Liver (tissue), 9 donors: ENCODE results near the gene ORC4. TPM values are rescaled to one million over a fixed set of nuclear protein-coding genes. Genes with fewer than 3 reads are reported as not detected.
"Not testable (repeated sequence)": the region's sequence is repeated elsewhere in the genome, so short reads cannot be mapped to it uniquely, and the experiment has no call there.

Source experiments
- DNase-seq: peaks from one replicate; pipeline ENCODE4 v3.0.0-alpha.2; 2017; ENCODE audit warnings: low spot score
- H3K27ac ChIP-seq, 2 donors: one replicate each; pipeline ENCODE4 v1.7.0; 2013; ENCODE audit warnings: inconsistent platforms in 2 of 2, low read length in 2 of 2, control low read depth in 1 of 2, low read depth in 1 of 2, mild to moderate bottlenecking in 1 of 2
- H3K27me3 ChIP-seq, 4 donors: one replicate each; pipeline versions ENCODE4 v1.6.1 to v1.7.0; 2013; ENCODE audit warnings: low read length in 3 of 4, inconsistent platforms in 1 of 4, mild to moderate bottlenecking in 1 of 4, moderate library complexity in 1 of 4; ENCODE audit not compliant: control insufficient read depth in 4 of 4, insufficient read depth in 4 of 4
- H3K36me3 ChIP-seq, 4 donors: one replicate each; pipeline versions ENCODE4 v1.6.1 to v1.7.0; 2013; ENCODE audit warnings: low read length in 3 of 4, mild to moderate bottlenecking in 3 of 4, low read depth in 1 of 4, moderate library complexity in 1 of 4; ENCODE audit not compliant: control insufficient read depth in 4 of 4, insufficient read depth in 3 of 4
- H3K4me1 ChIP-seq, 4 donors: one replicate each; pipeline versions ENCODE4 v1.6.1 to v1.7.0; 2013; ENCODE audit warnings: low read length in 3 of 4, mild to moderate bottlenecking in 3 of 4, moderate library complexity in 1 of 4; ENCODE audit not compliant: control insufficient read depth in 4 of 4, insufficient read depth in 4 of 4
- H3K4me3 ChIP-seq, 3 donors: one replicate each; pipeline versions ENCODE4 v1.6.1 to v1.7.0; 2013; ENCODE audit warnings: low read length in 3 of 3, control low read depth in 1 of 3, low read depth in 1 of 3, mild to moderate bottlenecking in 1 of 3
- H3K9ac ChIP-seq, 2 donors: one replicate each; pipeline ENCODE4 v1.7.0; 2013; ENCODE audit warnings: low read length in 2 of 2, mild to moderate bottlenecking in 2 of 2, moderate library complexity in 2 of 2, control low read depth in 1 of 2, low read depth in 1 of 2
- H3K9me3 ChIP-seq, 4 donors: one replicate each; pipeline versions ENCODE4 v1.6.1 to v1.7.0; 2013; ENCODE audit warnings: low read length in 3 of 4; ENCODE audit not compliant: control insufficient read depth in 4 of 4
- EGR1 ChIP-seq, 2 donors: IDR thresholded peaks; 2 replicates each; pipeline ENCODE4 v1.6.1; 2016 to 2018; ENCODE audit warnings: antibody characterized with exemption in 2 of 2, low read depth in 2 of 2
- FOXA1 ChIP-seq: IDR thresholded peaks from 2 replicates; pipeline ENCODE4 v1.6.1; 2016; ENCODE audit warnings: antibody characterized with exemption
- FOXA2 ChIP-seq: IDR thresholded peaks from 2 replicates; pipeline ENCODE4 v1.6.1; 2016; ENCODE audit warnings: antibody characterized with exemption
- GABPA ChIP-seq, 2 donors: IDR thresholded peaks in 1 of 2; conservative IDR thresholded peaks in 1 of 2; 2 replicates each; pipeline ENCODE4 v1.6.1; 2016; ENCODE audit warnings: antibody characterized with exemption in 2 of 2, mild to moderate bottlenecking in 1 of 2, moderate library complexity in 1 of 2
- HNF4A ChIP-seq, 2 donors: conservative IDR thresholded peaks; 2 replicates each; pipeline ENCODE4 v1.6.1; 2016; ENCODE audit warnings: antibody characterized with exemption in 2 of 2, mild to moderate bottlenecking in 2 of 2
- HNF4G ChIP-seq: IDR thresholded peaks from 2 replicates; pipeline ENCODE4 v1.6.1; 2016; ENCODE audit warnings: antibody characterized with exemption
- JUND ChIP-seq, 2 donors: IDR thresholded peaks; 2 replicates each; pipeline ENCODE4 v1.6.1; 2016; ENCODE audit warnings: antibody characterized with exemption in 2 of 2
- RXRA ChIP-seq, 2 donors: IDR thresholded peaks; 2 replicates each; pipeline ENCODE4 v1.6.1; 2017 to 2018; ENCODE audit warnings: antibody characterized with exemption in 2 of 2, mild to moderate bottlenecking in 1 of 2
- TAF1 ChIP-seq: conservative IDR thresholded peaks from 2 replicates; pipeline ENCODE4 v1.6.1; 2016; ENCODE audit warnings: antibody characterized with exemption, mild to moderate bottlenecking
- YY1 ChIP-seq: IDR thresholded peaks from 2 replicates; pipeline ENCODE4 v1.6.1; 2016; ENCODE audit warnings: antibody characterized with exemption, mild to moderate bottlenecking
- WGBS: extraction: QIAGEN DNeasy Blood & Tissue Kit; methylation state at CpG from one replicate; pipeline ENCODE4 v1.1.7; 2013; 5-methylcytosine and 5-hydroxymethylcytosine counted together
- polyA plus RNA-seq, 2 donors: library from polyadenylated mRNA; stranded (reverse) in 1 of 2; unstranded in 1 of 2; fragments of 200-250 nt in 1 of 2; fragments of >200 nt in 1 of 2; fragmentation: Nextera tagmentation in 1 of 2; extraction: Ambion mirVana in 1 of 2; gene quantifications; one replicate each; pipeline versions ENCODE4 v1.2.1 to v1.2.3, GENCODE V29; 2013 to 2015
- total RNA-seq, 2 donors: library from RNA; depleted of rRNA; stranded (reverse); fragments of >200 nt; gene quantifications; one replicate each; pipeline ENCODE4 v1.2.3, GENCODE V29; 2014
- TF ChIP-seq, protein P1 (sequence below): IDR thresholded peaks from 2 replicates; pipeline ENCODE4 v1.6.1; 2016; ENCODE audit warnings: antibody characterized with exemption
- TF ChIP-seq, protein P2 (sequence below): IDR thresholded peaks from 2 replicates; pipeline ENCODE4 v1.6.1; 2016; ENCODE audit warnings: antibody characterized with exemption, mild to moderate bottlenecking
- TF ChIP-seq, protein P3 (sequence below): IDR thresholded peaks from 2 replicates; pipeline ENCODE4 v1.6.1; 2016; ENCODE audit warnings: antibody characterized with exemption
- TF ChIP-seq, protein P4 (sequence below): IDR thresholded peaks from 2 replicates; pipeline ENCODE4 v1.6.1; 2016; ENCODE audit warnings: antibody characterized with exemption
- donor health status: healthy.
- donor health status: healthy.
- donor health status: healthy.
- donor health status: healthy.
- donor health status: healthy.

ORC4 gene
- total and polyA plus RNA-seq, 4 donors, result 9.7 to 50.2 (median 23.3) TPM

DNA sequence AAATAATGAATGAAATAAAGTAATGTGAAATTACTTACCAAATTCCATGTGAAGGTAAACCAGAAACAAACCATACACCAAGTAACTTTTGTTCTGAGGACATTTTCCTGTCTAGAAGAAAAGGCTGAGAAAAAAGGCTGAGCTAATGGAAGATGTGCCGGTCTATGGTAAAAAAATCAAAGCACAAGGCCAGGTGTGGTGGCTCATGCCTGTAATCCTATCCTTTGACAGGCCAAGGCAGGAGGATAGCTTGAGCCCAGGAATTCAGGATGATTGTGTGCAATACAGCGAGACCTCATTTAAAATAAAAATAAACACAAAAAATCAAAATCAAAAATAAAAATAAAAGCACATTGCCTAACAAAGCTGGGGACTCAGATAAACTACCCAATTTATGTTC is 6.7 kb downstream of the ORC4 start:
- Histone ChIP-seq H3K36me3 (no peaks in the 10 kb centered on the region), H3K27me3 (no peaks in the 10 kb centered on the region), H3K4me3 (no peak overlapping the region), H3K27ac (no peak overlapping the region), H3K9ac (no peak overlapping the region), H3K9me3 (no peaks in the 10 kb centered on the region), H3K4me1 (peaks cover 0 to 16% (median 2%) of the 10 kb centered on the region in 4 donors)
- no peak for TF ChIP-seq FOXA2
- TF ChIP-seq TAF1, result no peak
- TF ChIP-seq, protein P1, sequence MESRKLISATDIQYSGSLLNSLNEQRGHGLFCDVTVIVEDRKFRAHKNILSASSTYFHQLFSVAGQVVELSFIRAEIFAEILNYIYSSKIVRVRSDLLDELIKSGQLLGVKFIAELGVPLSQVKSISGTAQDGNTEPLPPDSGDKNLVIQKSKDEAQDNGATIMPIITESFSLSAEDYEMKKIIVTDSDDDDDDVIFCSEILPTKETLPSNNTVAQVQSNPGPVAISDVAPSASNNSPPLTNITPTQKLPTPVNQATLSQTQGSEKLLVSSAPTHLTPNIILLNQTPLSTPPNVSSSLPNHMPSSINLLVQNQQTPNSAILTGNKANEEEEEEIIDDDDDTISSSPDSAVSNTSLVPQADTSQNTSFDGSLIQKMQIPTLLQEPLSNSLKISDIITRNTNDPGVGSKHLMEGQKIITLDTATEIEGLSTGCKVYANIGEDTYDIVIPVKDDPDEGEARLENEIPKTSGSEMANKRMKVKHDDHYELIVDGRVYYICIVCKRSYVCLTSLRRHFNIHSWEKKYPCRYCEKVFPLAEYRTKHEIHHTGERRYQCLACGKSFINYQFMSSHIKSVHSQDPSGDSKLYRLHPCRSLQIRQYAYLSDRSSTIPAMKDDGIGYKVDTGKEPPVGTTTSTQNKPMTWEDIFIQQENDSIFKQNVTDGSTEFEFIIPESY, result no peak
- TF ChIP-seq HNF4A (conservative IDR thresholded peaks at IDR 0.05), result no peak
- TF ChIP-seq GABPA (IDR thresholded peaks at IDR 0.05 in 1 of 2, conservative IDR thresholded peaks at IDR 0.05 in 1 of 2), result no peak
- TF ChIP-seq HNF4G, result no peak
- TF ChIP-seq JUND (IDR thresholded peaks at IDR 0.05), result no peak
- TF ChIP-seq, protein P2, sequence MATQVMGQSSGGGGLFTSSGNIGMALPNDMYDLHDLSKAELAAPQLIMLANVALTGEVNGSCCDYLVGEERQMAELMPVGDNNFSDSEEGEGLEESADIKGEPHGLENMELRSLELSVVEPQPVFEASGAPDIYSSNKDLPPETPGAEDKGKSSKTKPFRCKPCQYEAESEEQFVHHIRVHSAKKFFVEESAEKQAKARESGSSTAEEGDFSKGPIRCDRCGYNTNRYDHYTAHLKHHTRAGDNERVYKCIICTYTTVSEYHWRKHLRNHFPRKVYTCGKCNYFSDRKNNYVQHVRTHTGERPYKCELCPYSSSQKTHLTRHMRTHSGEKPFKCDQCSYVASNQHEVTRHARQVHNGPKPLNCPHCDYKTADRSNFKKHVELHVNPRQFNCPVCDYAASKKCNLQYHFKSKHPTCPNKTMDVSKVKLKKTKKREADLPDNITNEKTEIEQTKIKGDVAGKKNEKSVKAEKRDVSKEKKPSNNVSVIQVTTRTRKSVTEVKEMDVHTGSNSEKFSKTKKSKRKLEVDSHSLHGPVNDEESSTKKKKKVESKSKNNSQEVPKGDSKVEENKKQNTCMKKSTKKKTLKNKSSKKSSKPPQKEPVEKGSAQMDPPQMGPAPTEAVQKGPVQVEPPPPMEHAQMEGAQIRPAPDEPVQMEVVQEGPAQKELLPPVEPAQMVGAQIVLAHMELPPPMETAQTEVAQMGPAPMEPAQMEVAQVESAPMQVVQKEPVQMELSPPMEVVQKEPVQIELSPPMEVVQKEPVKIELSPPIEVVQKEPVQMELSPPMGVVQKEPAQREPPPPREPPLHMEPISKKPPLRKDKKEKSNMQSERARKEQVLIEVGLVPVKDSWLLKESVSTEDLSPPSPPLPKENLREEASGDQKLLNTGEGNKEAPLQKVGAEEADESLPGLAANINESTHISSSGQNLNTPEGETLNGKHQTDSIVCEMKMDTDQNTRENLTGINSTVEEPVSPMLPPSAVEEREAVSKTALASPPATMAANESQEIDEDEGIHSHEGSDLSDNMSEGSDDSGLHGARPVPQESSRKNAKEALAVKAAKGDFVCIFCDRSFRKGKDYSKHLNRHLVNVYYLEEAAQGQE, result no peak
- TF ChIP-seq YY1, result no peak
- no peak for TF ChIP-seq RXRA (IDR thresholded peaks at IDR 0.05)
- TF ChIP-seq EGR1 (IDR thresholded peaks at IDR 0.05; ENCODE audit: low read depth in 2 of 2), result no peak
- TF ChIP-seq FOXA1, result no peak
- TF ChIP-seq, protein P3, sequence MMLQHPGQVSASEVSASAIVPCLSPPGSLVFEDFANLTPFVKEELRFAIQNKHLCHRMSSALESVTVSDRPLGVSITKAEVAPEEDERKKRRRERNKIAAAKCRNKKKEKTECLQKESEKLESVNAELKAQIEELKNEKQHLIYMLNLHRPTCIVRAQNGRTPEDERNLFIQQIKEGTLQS, result no peak
- TF ChIP-seq, protein P4, sequence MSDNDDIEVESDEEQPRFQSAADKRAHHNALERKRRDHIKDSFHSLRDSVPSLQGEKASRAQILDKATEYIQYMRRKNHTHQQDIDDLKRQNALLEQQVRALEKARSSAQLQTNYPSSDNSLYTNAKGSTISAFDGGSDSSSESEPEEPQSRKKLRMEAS, result no peak
- DNase-seq, result no peak
- 97% methylated on average over 2 of the region's 2 CpGs for WGBS

DNA sequence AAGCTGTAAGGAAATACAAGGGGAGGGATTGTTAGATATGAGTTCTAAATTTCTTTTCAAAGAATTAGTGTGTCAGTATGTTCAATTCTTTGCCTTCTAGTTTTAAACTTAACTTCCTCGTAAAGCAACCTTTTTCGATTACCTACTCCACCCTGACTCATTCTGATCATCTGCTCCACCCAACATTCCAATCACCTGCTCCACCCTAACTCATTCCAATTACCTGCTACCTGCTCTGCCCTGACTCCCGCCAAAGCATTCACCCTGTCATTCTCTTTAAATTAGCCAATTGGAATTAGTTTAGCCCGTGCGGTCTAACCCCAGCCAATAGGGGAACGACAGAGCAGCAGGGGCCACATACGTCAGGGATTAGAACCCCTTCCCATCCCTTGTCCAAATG is 12.1 kb downstream of the ORC4 start:
- DNase-seq, H3K27ac ChIP-seq, H3K9ac ChIP-seq, H3K9me3 ChIP-seq, H3K4me3 ChIP-seq, H3K27me3 ChIP-seq, H3K36me3 ChIP-seq: not testable (repeated sequence)
- H3K4me1 ChIP-seq, result peaks cover 0 to 12% (median 0%) of the 10 kb centered on the region in 4 donors
- WGBS, result 94% methylated on average over 7 of the region's 7 CpGs
